HCT116 (cell line): ENCODE data around the gene JSRP1. TPM values are rescaled to one million over a fixed set of nuclear protein-coding genes. Genes with fewer than 3 reads are reported as not detected.

Source experiments
- ATAC-seq: fragments of 200-7000 bp; cut with Tn5 transposase; 2 replicates; pipeline ENCODE4 v1.9.1; 2020; ENCODE audit warnings: mild to moderate bottlenecking, moderate library complexity
- BruUV-seq: library from RNA; stranded (reverse); fragments of 400-500 nt; replicated peaks from 2 replicates; lab custom pipeline; 2021; lab: Mats Ljungman, UMichigan
- CTCF ChIA-PET: fragments of 300-600 bp; sonication (Branson Sonifier 250); formaldehyde crosslinking; loops from one replicate; lab custom pipeline; 2021; ENCODE audit warnings: antibody characterized with exemption; lab: Charles Lee
- POLR2A ChIA-PET: fragments of 300-600, 350-600 bp; sonication (Branson Sonifier 250); formaldehyde crosslinking; loops from one replicate; lab custom pipeline; 2021; ENCODE audit warnings: antibody characterized with exemption; lab: Charles Lee
- RAD21 ChIA-PET, 2 experiments: fragments of 300-600 bp; sonication (Branson Sonifier 250); formaldehyde crosslinking; loops; one replicate each; lab custom pipeline; 2023; ENCODE audit warnings: low total read pairs in 2 of 2; ENCODE audit not compliant: uncharacterized antibody in 2 of 2, unreplicated experiment in 2 of 2, low non-redundant PET in 1 of 2; lab: Charles Lee
- DNase-seq: peaks from one replicate; pipeline ENCODE4 v3.0.0-alpha.2; 2010; ENCODE audit warnings: low read depth, low spot score
- H2AFZ ChIP-seq: fragments of 200-600 bp; shearing (Covaris generic), sonication (generic); 2 replicates; pipeline ENCODE4 v1.6.1; 2017; ENCODE audit warnings: low read depth, mixed run types, mixed read lengths, antibody characterized with exemption, low read length; ENCODE audit not compliant: poor library complexity, severe bottlenecking
- H3K27ac ChIP-seq: 2 replicates; pipeline ENCODE4 v1.5.1; 2012; ENCODE audit warnings: low read depth, low read length
- H3K27me3 ChIP-seq: fragments of 200-600 bp; sonication (generic); 2 replicates; pipeline ENCODE4 v1.6.1; 2016; ENCODE audit warnings: mixed run types, low read length, mixed read lengths; ENCODE audit not compliant: insufficient read depth
- H3K36me3 ChIP-seq, 2 experiments: fragments of 200-500 bp in 1 of 2; fragments of 200-600 bp in 1 of 2; sonication (Bioruptor generic) in 1 of 2; sonication (generic) in 1 of 2; 2 replicates each; pipeline versions ENCODE4 v1.5.1 to v1.6.1; 2014 to 2016; ENCODE audit warnings: low read length in 2 of 2, inconsistent platforms in 1 of 2, mixed read lengths in 1 of 2, mixed run types in 1 of 2; ENCODE audit not compliant: insufficient read depth in 2 of 2, control insufficient read depth in 1 of 2
- H3K4me1 ChIP-seq, 2 experiments: fragments of 200-600 bp in 1 of 2; sonication (generic) in 1 of 2; 2 replicates each; pipeline versions ENCODE4 v1.5.1 to v1.6.1; 2012 to 2017; ENCODE audit warnings: low read length in 2 of 2, inconsistent platforms in 1 of 2, mild to moderate bottlenecking in 1 of 2, mixed read lengths in 1 of 2, mixed run types in 1 of 2, moderate library complexity in 1 of 2; ENCODE audit not compliant: insufficient read depth in 2 of 2, control insufficient read depth in 1 of 2
- H3K4me2 ChIP-seq: fragments of 200-600 bp; sonication (generic); 2 replicates; pipeline ENCODE4 v1.6.1; 2017; ENCODE audit warnings: mixed run types, low read length, mixed read lengths
- H3K4me3 ChIP-seq, 2 experiments: fragments of 200-600 bp in 1 of 2; sonication (generic) in 1 of 2; replicated peaks in 1 of 2; 2 replicates each; pipeline ENCODE4 v1.5.1; 2011 to 2016; ENCODE audit warnings: low read length in 2 of 2, control low read depth in 1 of 2, low read depth in 1 of 2, mild to moderate bottlenecking in 1 of 2, mixed read lengths in 1 of 2, mixed run types in 1 of 2
- H3K79me2 ChIP-seq: fragments of 200-600 bp; sonication (generic); 2 replicates; pipeline ENCODE4 v1.6.1; 2017; ENCODE audit warnings: mild to moderate bottlenecking, mixed run types, low read length, moderate library complexity, mixed read lengths; ENCODE audit not compliant: insufficient read depth
- H3K9ac ChIP-seq: fragments of 200-600 bp; sonication (generic); 2 replicates; pipeline ENCODE4 v1.6.1; 2016; ENCODE audit warnings: low read length, mixed read lengths
- H3K9me2 ChIP-seq: fragments of 200-600 bp; sonication (generic), shearing (Covaris generic); 2 replicates; pipeline ENCODE4 v1.6.1; 2017; ENCODE audit warnings: mixed run types, mild to moderate bottlenecking, moderate library complexity; ENCODE audit not compliant: insufficient read depth
- H3K9me3 ChIP-seq, 2 experiments: fragments of 200-500 bp in 1 of 2; fragments of 200-600 bp in 1 of 2; sonication (Bioruptor generic) in 1 of 2; sonication (generic) in 1 of 2; 2 replicates each; pipeline ENCODE4 v1.6.1; 2014 to 2017; ENCODE audit warnings: low read length in 2 of 2, mixed read lengths in 2 of 2, inconsistent platforms in 1 of 2, low read depth in 1 of 2, mild to moderate bottlenecking in 1 of 2, mixed run types in 1 of 2, moderate library complexity in 1 of 2; ENCODE audit not compliant: control insufficient read depth in 1 of 2, insufficient read depth in 1 of 2
- H4K20me1 ChIP-seq: fragments of 200-600 bp; sonication (generic), shearing (Covaris generic); 2 replicates; pipeline ENCODE4 v1.6.1; 2017; ENCODE audit warnings: mixed run types, mild to moderate bottlenecking, moderate library complexity; ENCODE audit not compliant: insufficient read depth
- CEBPB ChIP-seq: IDR thresholded peaks from 2 replicates; pipeline ENCODE4 v1.6.1; 2012; ENCODE audit warnings: low read depth
- EZH2 ChIP-seq: fragments of 200-600 bp; sonication (generic); IDR thresholded peaks from 2 replicates; pipeline ENCODE4 v1.6.1; 2017; ENCODE audit warnings: antibody characterized with exemption, mixed run types
- EZH2phosphoT487 ChIP-seq: fragments of 200-600 bp; IDR thresholded peaks from 2 replicates; pipeline ENCODE4 v1.6.1; 2018; ENCODE audit warnings: antibody characterized with exemption, borderline replicate concordance
- FOSL1 ChIP-seq: IDR thresholded peaks from 2 replicates; pipeline ENCODE4 v1.6.1; 2012; ENCODE audit warnings: low read depth
- JUND ChIP-seq: IDR thresholded peaks from 2 replicates; pipeline ENCODE4 v1.6.1; 2012
- POLR2A ChIP-seq: IDR thresholded peaks from 2 replicates; pipeline ENCODE4 v1.7.0; 2011; ENCODE audit warnings: borderline replicate concordance; ENCODE audit not compliant: insufficient read depth, insufficient read length; ENCODE audit errors: extremely low read depth
- POLR2AphosphoS5 ChIP-seq: IDR thresholded peaks from 2 replicates; pipeline ENCODE4 v1.6.1; 2011; ENCODE audit warnings: mild to moderate bottlenecking, low read depth, low read length, moderate library complexity
- RAD21 ChIP-seq: IDR thresholded peaks from 2 replicates; pipeline ENCODE4 v1.6.1; 2012; ENCODE audit warnings: low read depth, mild to moderate bottlenecking
- SIN3A ChIP-seq: IDR thresholded peaks from 2 replicates; pipeline ENCODE4 v1.6.1; 2012; ENCODE audit warnings: low read depth
- SP1 ChIP-seq: IDR thresholded peaks from 2 replicates; pipeline ENCODE4 v1.6.1; 2012; ENCODE audit warnings: low read depth
- SRF ChIP-seq: IDR thresholded peaks from 2 replicates; pipeline ENCODE4 v1.6.1; 2012; ENCODE audit warnings: low read depth
- TCF7L2 ChIP-seq: IDR thresholded peaks from 2 replicates; pipeline ENCODE4 v1.7.0; 2011; ENCODE audit warnings: borderline replicate concordance, inconsistent platforms; ENCODE audit not compliant: insufficient read depth, insufficient read length; ENCODE audit errors: extremely low read depth
- YY1 ChIP-seq: IDR thresholded peaks from 2 replicates; pipeline ENCODE4 v1.6.1; 2011; ENCODE audit warnings: low read length, low read depth, moderate library complexity, mild to moderate bottlenecking; ENCODE audit not compliant: insufficient replicate concordance; ENCODE audit errors: extremely low read depth
- ZFX ChIP-seq: fragments of 450-650 bp; IDR thresholded peaks from 2 replicates; pipeline ENCODE4 v1.6.1; 2017
- intact Hi-C: fragments of 100-400 bp; cut with micrococcal nuclease; formaldehyde crosslinking; loops from 2 replicates; pipeline ENCODE4 v1.10.0; 2022
- total RNA-seq: library from RNA; stranded (reverse); gene quantifications from one replicate; pipeline ENCODE4 v1.2.1, GENCODE V29; 2021; ENCODE audit not compliant: unreplicated experiment
- TF ChIP-seq, protein P1 (sequence below), 3 experiments: fragments of 200-600 bp in 1 of 3; sonication (generic) in 1 of 3; IDR thresholded peaks in 2 of 3; conservative IDR thresholded peaks in 1 of 3; 2 replicates each; pipeline ENCODE4 v1.5.1; 2012 to 2017; ENCODE audit warnings: low read depth in 2 of 3, low read length in 2 of 3, antibody characterized with exemption in 1 of 3, borderline replicate concordance in 1 of 3, control low read depth in 1 of 3, mild to moderate bottlenecking in 1 of 3, mixed read lengths in 1 of 3, mixed run types in 1 of 3, moderate library complexity in 1 of 3; ENCODE audit not compliant: insufficient read depth in 1 of 3
- TF ChIP-seq, protein P2 (sequence below): IDR thresholded peaks from 2 replicates; pipeline ENCODE4 v1.6.1; 2011; ENCODE audit warnings: mild to moderate bottlenecking, low read length, moderate library complexity; ENCODE audit not compliant: insufficient replicate concordance; ENCODE audit errors: extremely low read depth
- TF ChIP-seq, protein P3 (sequence below): IDR thresholded peaks from 2 replicates; pipeline ENCODE4 v1.6.1; 2012

Gene JSRP1
- total RNA-seq, 1 experiment from 2014 or later: 0.30 TPM

DNA sequence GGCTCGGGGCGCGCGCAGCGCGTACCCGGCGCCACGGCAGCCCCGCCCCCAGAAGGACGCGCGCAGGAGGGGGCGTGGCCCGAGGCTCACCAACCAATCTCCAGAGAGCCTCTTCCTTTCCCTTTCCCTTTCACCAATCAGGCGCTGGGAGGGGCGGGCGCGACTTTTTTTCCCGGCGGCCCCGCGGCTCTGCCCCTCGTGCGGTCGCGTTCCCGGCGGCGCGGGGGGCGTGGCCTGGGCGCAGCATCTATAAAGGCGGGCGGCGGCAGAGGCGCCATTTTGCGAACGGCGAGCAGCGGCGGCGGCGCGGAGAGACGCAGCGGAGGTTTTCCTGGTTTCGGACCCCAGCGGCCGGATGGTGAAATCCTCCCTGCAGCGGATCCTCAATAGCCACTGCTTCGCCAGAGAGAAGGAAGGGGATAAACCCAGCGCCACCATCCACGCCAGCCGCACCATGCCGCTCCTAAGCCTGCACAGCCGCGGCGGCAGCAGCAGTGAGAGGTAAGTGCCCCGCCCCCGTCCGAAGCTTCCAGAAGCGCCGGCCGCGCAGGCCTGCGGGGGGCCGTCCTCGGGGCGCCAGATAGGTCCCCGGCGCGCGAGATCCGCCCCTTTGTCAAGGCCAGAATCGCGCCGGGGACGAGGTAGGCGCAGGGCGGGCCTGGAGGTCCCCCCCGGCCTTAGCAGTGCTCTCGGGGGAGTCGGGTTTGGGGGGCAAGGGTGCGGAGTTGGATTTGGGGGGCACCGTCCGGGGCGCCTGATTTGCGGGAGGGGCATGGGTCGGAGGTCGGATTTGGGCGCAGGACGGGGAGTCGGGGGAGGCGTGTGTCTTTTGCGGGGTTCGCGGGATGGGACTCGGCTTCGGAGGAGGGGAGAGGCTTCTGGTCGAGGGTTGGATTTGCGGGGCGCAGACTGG lies 13.3 kb upstream of the JSRP1 start:
- intact Hi-C loops: loop anchor here (5.0 kb wide), 1 partner anchor 102 kb away; no protein-coding TSS in a partner anchor
- POLR2A ChIA-PET: interaction anchor here (0.8 to 1.3 kb wide), 4 partner anchors 8 to 128 kb away, joined by 3 to 4 read pairs (median 4); no protein-coding TSS in a partner anchor
- TSS peak; percentile 76 for BruUV-seq
- no peak for TF ChIP-seq TCF7L2
- TF ChIP-seq ZFX: peak; percentile 18; the same call in 1 of the 2 replicates
- TF ChIP-seq EZH2phosphoT487: no peak
- TF ChIP-seq EZH2: no peak
- no peak for TF ChIP-seq RAD21
- TF ChIP-seq YY1: peak; percentile 98
- TF ChIP-seq, protein P1, sequence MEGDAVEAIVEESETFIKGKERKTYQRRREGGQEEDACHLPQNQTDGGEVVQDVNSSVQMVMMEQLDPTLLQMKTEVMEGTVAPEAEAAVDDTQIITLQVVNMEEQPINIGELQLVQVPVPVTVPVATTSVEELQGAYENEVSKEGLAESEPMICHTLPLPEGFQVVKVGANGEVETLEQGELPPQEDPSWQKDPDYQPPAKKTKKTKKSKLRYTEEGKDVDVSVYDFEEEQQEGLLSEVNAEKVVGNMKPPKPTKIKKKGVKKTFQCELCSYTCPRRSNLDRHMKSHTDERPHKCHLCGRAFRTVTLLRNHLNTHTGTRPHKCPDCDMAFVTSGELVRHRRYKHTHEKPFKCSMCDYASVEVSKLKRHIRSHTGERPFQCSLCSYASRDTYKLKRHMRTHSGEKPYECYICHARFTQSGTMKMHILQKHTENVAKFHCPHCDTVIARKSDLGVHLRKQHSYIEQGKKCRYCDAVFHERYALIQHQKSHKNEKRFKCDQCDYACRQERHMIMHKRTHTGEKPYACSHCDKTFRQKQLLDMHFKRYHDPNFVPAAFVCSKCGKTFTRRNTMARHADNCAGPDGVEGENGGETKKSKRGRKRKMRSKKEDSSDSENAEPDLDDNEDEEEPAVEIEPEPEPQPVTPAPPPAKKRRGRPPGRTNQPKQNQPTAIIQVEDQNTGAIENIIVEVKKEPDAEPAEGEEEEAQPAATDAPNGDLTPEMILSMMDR (IDR thresholded peaks at IDR 0.05 in 2 of 3, conservative IDR thresholded peaks at IDR 0.05 in 1 of 3; ENCODE audit: borderline replicate concordance in 1 of 3, insufficient read depth in 1 of 3, low read depth in 2 of 3, low read length in 2 of 3): peak in 1 of 3 experiments; percentile 7; a peak in 1 of 6 replicates
- peak; percentile 43; the same call in 1 of the 2 replicates for TF ChIP-seq JUND
- TF ChIP-seq SRF: no peak
- peak; percentile 97 for TF ChIP-seq SIN3A
- no peak for TF ChIP-seq CEBPB
- TF ChIP-seq POLR2A: peak; percentile 96
- TF ChIP-seq, protein P2, sequence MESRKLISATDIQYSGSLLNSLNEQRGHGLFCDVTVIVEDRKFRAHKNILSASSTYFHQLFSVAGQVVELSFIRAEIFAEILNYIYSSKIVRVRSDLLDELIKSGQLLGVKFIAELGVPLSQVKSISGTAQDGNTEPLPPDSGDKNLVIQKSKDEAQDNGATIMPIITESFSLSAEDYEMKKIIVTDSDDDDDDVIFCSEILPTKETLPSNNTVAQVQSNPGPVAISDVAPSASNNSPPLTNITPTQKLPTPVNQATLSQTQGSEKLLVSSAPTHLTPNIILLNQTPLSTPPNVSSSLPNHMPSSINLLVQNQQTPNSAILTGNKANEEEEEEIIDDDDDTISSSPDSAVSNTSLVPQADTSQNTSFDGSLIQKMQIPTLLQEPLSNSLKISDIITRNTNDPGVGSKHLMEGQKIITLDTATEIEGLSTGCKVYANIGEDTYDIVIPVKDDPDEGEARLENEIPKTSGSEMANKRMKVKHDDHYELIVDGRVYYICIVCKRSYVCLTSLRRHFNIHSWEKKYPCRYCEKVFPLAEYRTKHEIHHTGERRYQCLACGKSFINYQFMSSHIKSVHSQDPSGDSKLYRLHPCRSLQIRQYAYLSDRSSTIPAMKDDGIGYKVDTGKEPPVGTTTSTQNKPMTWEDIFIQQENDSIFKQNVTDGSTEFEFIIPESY: peak; percentile 31
- TF ChIP-seq, protein P3, sequence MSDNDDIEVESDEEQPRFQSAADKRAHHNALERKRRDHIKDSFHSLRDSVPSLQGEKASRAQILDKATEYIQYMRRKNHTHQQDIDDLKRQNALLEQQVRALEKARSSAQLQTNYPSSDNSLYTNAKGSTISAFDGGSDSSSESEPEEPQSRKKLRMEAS: peak; percentile 76
- TF ChIP-seq POLR2AphosphoS5: peak; percentile 100
- no peak for TF ChIP-seq FOSL1
- TF ChIP-seq SP1: peak; percentile 94

More for the DNA sequence above, 13.3 kb upstream of the JSRP1 start:
- peak overlapping the region; percentile 98 for H3K27ac ChIP-seq
- RAD21 ChIA-PET: no interaction called here
- no peaks in the 10 kb centered on the region for H3K9me3 ChIP-seq
- H3K27me3 ChIP-seq: no peaks in the 10 kb centered on the region
- CTCF ChIA-PET: interaction anchor here (1.4 kb wide), 1 partner anchor 9 kb away, joined by 4 read pairs; no protein-coding TSS in a partner anchor
- peak overlapping the region; percentile 87 for H3K4me2 ChIP-seq
- H3K79me2 ChIP-seq: peaks cover 50% of the 10 kb centered on the region
- peaks cover 22 to 49% of the 10 kb centered on the region in 2 experiments for H3K4me1 ChIP-seq
- peak; percentile 87 for ATAC-seq
- peak overlapping the region; percentile 97 to 98 for H3K4me3 ChIP-seq
- H3K9ac ChIP-seq: peak overlapping the region; percentile 99
- H2AFZ ChIP-seq: no peak overlapping the region
- H3K36me3 ChIP-seq: peaks cover 12 to 28% of the 10 kb centered on the region in 2 experiments; a peak in 2 of 4 replicates
- no peaks in the 10 kb centered on the region for H3K9me2 ChIP-seq
- peak; percentile 85 for DNase-seq
- H4K20me1 ChIP-seq: peaks cover 18% of the 10 kb centered on the region; the same call in 1 of the 2 replicates
